HepG2 (cell line): Measurements from ENCODE around the gene SPHK2. TPM values are rescaled to one million over a fixed set of nuclear protein-coding genes. Genes with fewer than 3 reads are reported as not detected.

Source experiments
- ATAC-seq: fragments of 200-7000 bp; cut with Tn5 transposase; 3 replicates; pipeline ENCODE4 v1.9.1; 2020; ENCODE audit warnings: mild to moderate bottlenecking, moderate library complexity
- BruUV-seq: library from RNA; stranded (reverse); fragments of 400-500 nt; replicated peaks from 2 replicates; lab custom pipeline; 2021; lab: Mats Ljungman, UMichigan
- CTCF ChIA-PET: fragments of 300-600 bp; formaldehyde crosslinking; extraction: SDS; loops from one replicate; lab custom pipeline; 2021; ENCODE audit warnings: low total read pairs, inconsistent platforms, low intra/inter-chr PET ratio; lab: Yijun Ruan, JAX
- POLR2A ChIA-PET: fragments of 350-600 bp; sonication (Branson Sonifier 250); formaldehyde crosslinking; loops from one replicate; lab custom pipeline; 2020; ENCODE audit warnings: antibody characterized with exemption, inconsistent platforms; lab: Yijun Ruan, JAX
- DNase-seq: peaks from one replicate; pipeline ENCODE4 v3.0.0-alpha.2; 2015; ENCODE audit warnings: low spot score
- FAIRE-seq: peaks from 3 replicates; lab custom pipeline; 2011; peaks lifted over from hg19 to GRCh38; lab: Jason Lieb, UNC
- H2AFZ ChIP-seq: one replicate; pipeline ENCODE4 v1.6.1; 2011; ENCODE audit warnings: low read length, inconsistent platforms
- H3K27ac ChIP-seq: fragments of 300-600 bp; 3 replicates; pipeline ENCODE4 v1.8.0; 2011; ENCODE audit warnings: mixed run types, mild to moderate bottlenecking, mixed read lengths, low read length, inconsistent platforms; ENCODE audit not compliant: insufficient read depth; ENCODE audit errors: extremely low read length
- H3K27me3 ChIP-seq, 2 experiments: fragments of 200-600 bp in 1 of 2; 2 replicates in 1 of 2; 3 replicates in 1 of 2; pipeline versions ENCODE4 v1.6.0 to v1.8.0; 2011; ENCODE audit warnings: low read length in 2 of 2, mild to moderate bottlenecking in 2 of 2, moderate library complexity in 2 of 2, inconsistent platforms in 1 of 2; ENCODE audit not compliant: insufficient read depth in 2 of 2, control insufficient read depth in 1 of 2
- H3K36me3 ChIP-seq, 2 experiments: fragments of 200-600 bp in 1 of 2; replicated peaks in 1 of 2; 2 replicates in 1 of 2; 3 replicates in 1 of 2; pipeline versions ENCODE4 v1.5.1 to v1.8.0; 2011; ENCODE audit warnings: low read length in 2 of 2, inconsistent platforms in 1 of 2; ENCODE audit not compliant: insufficient read depth in 2 of 2, control insufficient read depth in 1 of 2
- H3K4me1 ChIP-seq: 2 replicates; pipeline ENCODE4 v1.5.1; 2012; ENCODE audit warnings: low read length, inconsistent platforms; ENCODE audit not compliant: insufficient read depth
- H3K4me2 ChIP-seq: 2 replicates; pipeline ENCODE4 v1.6.0; 2011; ENCODE audit warnings: low read depth, low read length, inconsistent platforms
- H3K4me3 ChIP-seq, 3 experiments: fragments of 200-600 bp in 1 of 3; sonication (generic), shearing (Covaris generic) in 1 of 3; replicated peaks in 1 of 3; 2 replicates each; pipeline ENCODE4 v1.5.1; 2011 to 2016; ENCODE audit warnings: low read length in 3 of 3, inconsistent platforms in 2 of 3, low read depth in 2 of 3, mild to moderate bottlenecking in 2 of 3, control low read depth in 1 of 3, mixed read lengths in 1 of 3; ENCODE audit not compliant: insufficient read depth in 1 of 3
- H3K79me2 ChIP-seq: one replicate; pipeline ENCODE4 v1.6.1; 2011; ENCODE audit warnings: low read length, inconsistent platforms; ENCODE audit not compliant: insufficient read depth
- H3K9ac ChIP-seq: 2 replicates; pipeline ENCODE4 v1.6.0; 2011; ENCODE audit warnings: mild to moderate bottlenecking, low read depth, low read length, inconsistent platforms; ENCODE audit not compliant: insufficient read depth
- H3K9me3 ChIP-seq: 2 replicates; pipeline ENCODE4 v1.5.1; 2012; ENCODE audit warnings: mild to moderate bottlenecking, low read length
- H4K20me1 ChIP-seq: 2 replicates; pipeline ENCODE4 v1.6.0; 2011; ENCODE audit warnings: inconsistent platforms, mild to moderate bottlenecking, low read length, moderate library complexity; ENCODE audit not compliant: insufficient read depth
- ATRX ChIP-seq: sonication (generic); formaldehyde crosslinking; IDR thresholded peaks from 2 replicates; pipeline ENCODE4 v1.4.0; 2020; ENCODE audit warnings: missing genetic modification reagents, borderline replicate concordance
- GTF3A ChIP-seq: sonication (generic); formaldehyde crosslinking; conservative IDR thresholded peaks from 2 replicates; pipeline ENCODE4 v1.4.0; 2020; ENCODE audit warnings: mild to moderate bottlenecking, missing genetic modification reagents
- KMT2A ChIP-seq: sonication (generic); formaldehyde crosslinking; IDR thresholded peaks from 2 replicates; pipeline ENCODE4 v1.4.0; 2020; ENCODE audit warnings: missing genetic modification reagents
- MYNN ChIP-seq: sonication (generic); formaldehyde crosslinking; IDR thresholded peaks from 2 replicates; pipeline ENCODE4 v1.4.0; 2020; ENCODE audit warnings: mild to moderate bottlenecking, low read depth, missing genetic modification reagents
- NFE2L1 ChIP-seq: sonication (generic); formaldehyde crosslinking; IDR thresholded peaks from 2 replicates; pipeline ENCODE4 v1.4.0; 2020; ENCODE audit warnings: missing genetic modification reagents, mild to moderate bottlenecking, borderline replicate concordance
- NFE2L2 ChIP-seq: fragments of 150-350 bp; IDR thresholded peaks from 2 replicates; pipeline ENCODE4 v1.6.1; 2014; ENCODE audit warnings: low read length
- NR2F6 ChIP-seq, 2 experiments: IDR thresholded peaks; 2 replicates each; pipeline ENCODE4 v1.6.1; 2016; ENCODE audit warnings: antibody characterized with exemption in 1 of 2, mild to moderate bottlenecking in 1 of 2
- RBAK ChIP-seq: sonication (generic); formaldehyde crosslinking; IDR thresholded peaks from 2 replicates; pipeline ENCODE4 v1.5.1; 2020; ENCODE audit warnings: mild to moderate bottlenecking, missing genetic modification reagents
- RBM22 ChIP-seq: fragments of 200-400 bp; formaldehyde crosslinking; optimal IDR thresholded peaks from 2 replicates; pipeline ENCODE3; 2017; ENCODE audit warnings: mild to moderate bottlenecking, low read length, moderate library complexity
- ZBTB39 ChIP-seq: sonication (generic); formaldehyde crosslinking; IDR thresholded peaks from 2 replicates; pipeline ENCODE4 v1.5.0; 2020; ENCODE audit warnings: missing genetic modification reagents
- ZNF121 ChIP-seq: sonication (generic); formaldehyde crosslinking; IDR thresholded peaks from 2 replicates; pipeline ENCODE4 v1.5.0; 2020; ENCODE audit warnings: mild to moderate bottlenecking, missing genetic modification reagents
- ZNF234 ChIP-seq: sonication (generic); formaldehyde crosslinking; conservative IDR thresholded peaks from 2 replicates; pipeline ENCODE4 v1.5.1; 2020; ENCODE audit warnings: mild to moderate bottlenecking, missing genetic modification reagents
- ZNF367 ChIP-seq: sonication (generic); formaldehyde crosslinking; IDR thresholded peaks from 2 replicates; pipeline ENCODE4 v1.4.0; 2020; ENCODE audit warnings: missing genetic modification reagents, borderline replicate concordance
- ZNF547 ChIP-seq: sonication (generic); formaldehyde crosslinking; IDR thresholded peaks from 2 replicates; pipeline ENCODE4 v1.5.1; 2020; ENCODE audit warnings: mild to moderate bottlenecking, missing genetic modification reagents
- ZNF766 ChIP-seq: sonication (generic); formaldehyde crosslinking; IDR thresholded peaks from 2 replicates; pipeline ENCODE4 v1.5.0; 2020; ENCODE audit warnings: missing genetic modification reagents, borderline replicate concordance
- ZNF891 ChIP-seq: sonication (generic); formaldehyde crosslinking; IDR thresholded peaks from 2 replicates; pipeline ENCODE4 v1.5.0; 2020; ENCODE audit warnings: mild to moderate bottlenecking, missing genetic modification reagents
- ZSCAN22 ChIP-seq: sonication (generic); formaldehyde crosslinking; IDR thresholded peaks from 2 replicates; pipeline ENCODE4 v1.4.0; 2020; ENCODE audit warnings: mild to moderate bottlenecking, missing genetic modification reagents
- WGBS: methylation state at CpG from one replicate; pipeline ENCODE4 v1.1.6; 2017; ENCODE audit warnings: low lambda C conversion rate; 5-methylcytosine and 5-hydroxymethylcytosine counted together
- in situ Hi-C: cut with HindIII; loops from 2 replicates; pipeline ENCODE4 v1.10.0; 2017; ENCODE audit warnings: low pct_unique_long_range_greater_than_20kb; ENCODE audit not compliant: extremely low pct_ligation_motif_present
- intact Hi-C: fragments of 100-400 bp; cut with micrococcal nuclease; formaldehyde crosslinking; loops from one replicate; pipeline ENCODE4 v1.10.0; 2022; ENCODE audit not compliant: unreplicated experiment
- polyA plus RNA-seq, 8 experiments: library from polyadenylated mRNA; depleted of rRNA in 3 of 8; stranded (reverse) in 7 of 8; unstranded in 1 of 8; fragments of >200 nt; fragmentation: Illumina TruSeq in 4 of 8; extraction: Trizol in 4 of 8; gene quantifications; 2 replicates each; pipeline versions ENCODE4 v1.2.1 to v1.2.3, GENCODE V29; 2011 to 2016; ENCODE audit warnings: low read depth in 4 of 8, missing spikeins in 1 of 8, mixed read lengths in 1 of 8; ENCODE audit not compliant: insufficient read depth in 1 of 8
- total RNA-seq, 5 experiments: library from RNA; depleted of rRNA; stranded (reverse); fragments of >200 nt; fragmentation: Illumina TruSeq; extraction: Trizol; gene quantifications; 2 replicates each; pipeline ENCODE4 v1.2.3, GENCODE V29; 2016; ENCODE audit warnings: low read depth in 1 of 5

SPHK2 gene
- total and polyA plus RNA-seq, 2 of the 13 experiments (the other 11 are each of a cell fraction or from before 2014, with no cell fraction given): 2.9 to 14.4 TPM

- peak; percentile 18; the same call in 1 of the 3 replicates for ATAC-seq
- H3K9ac ChIP-seq: no peak overlapping the region
- H4K20me1 ChIP-seq: no peaks in the 10 kb centered on the region
- H3K27me3 ChIP-seq: peaks cover 0 to 12% of the 10 kb centered on the region in 2 experiments; a peak in 2 of 5 replicates
- 0 out of 2 replicates have a peak, but pooled peaks cover 6% of the 10 kb centered on the region for H3K4me1 ChIP-seq
- TF ChIP-seq ZSCAN22 (CRISPR knock-in tag) (peak; percentile 91), NFE2L1 (CRISPR knock-in tag) (no peak), NFE2L2 (no peak), RBAK (CRISPR knock-in tag) (0 out of 2 replicates have a peak, but pooled peaks have one; percentile 43), ZNF121 (CRISPR knock-in tag) (peak; percentile 82), ATRX (CRISPR knock-in tag) (no peak), NR2F6 (IDR thresholded peaks at IDR 0.05) (no peak), NR2F6 (CRISPR knock-in tag; IDR thresholded peaks at IDR 0.05) (no peak), ZNF367 (CRISPR knock-in tag) (no peak)
- 24% methylated on average over 15 of the region's 21 CpGs for WGBS
- no peak for DNase-seq
- CTCF ChIA-PET: no interaction called here
- H3K9me3 ChIP-seq: no peaks in the 10 kb centered on the region
- BruUV-seq: no TSS peak
- 0 out of 2 replicates have a peak overlapping the region, but pooled peaks have one; percentile 7 for H3K4me2 ChIP-seq
- intact Hi-C loops: no loop called here
- H3K79me2 ChIP-seq: no peaks in the 10 kb centered on the region
- POLR2A ChIA-PET: interaction anchor here (1.1 kb wide), 1 partner anchor 18 kb away, joined by 5 read pairs; the partner anchor contains the start of genes RPL18 and SPHK2
- no peak for FAIRE-seq
- no peak overlapping the region for H3K27ac ChIP-seq
- H3K4me3 ChIP-seq: no peak overlapping the region
- no peak overlapping the region for H2AFZ ChIP-seq
- in situ Hi-C loops: no loop called here
- no peaks in the 10 kb centered on the region for H3K36me3 ChIP-seq
Observed at GRCh38 chr19:48600679-48601417, 18.5 kb upstream of the SPHK2 start.

GRCh38 chr19:48603001-48603400, 16.3 kb upstream of the SPHK2 start:
- Histone ChIP-seq H3K36me3 (no peaks in the 10 kb centered on the region), H4K20me1 (no peaks in the 10 kb centered on the region), H3K9ac (no peak overlapping the region), H3K27ac (no peak overlapping the region), H2AFZ (no peak overlapping the region), H3K4me2 (no peak overlapping the region), H3K4me3 (no peak overlapping the region), H3K27me3 (peaks cover 0 to 12% of the 10 kb centered on the region in 2 experiments; a peak in 2 of 5 replicates), H3K9me3 (no peaks in the 10 kb centered on the region), H3K4me1 (peaks cover 18% of the 10 kb centered on the region), H3K79me2 (no peaks in the 10 kb centered on the region)
- ChIA-PET CTCF (no interaction called here), POLR2A (no interaction called here)
- DNase-seq (no peak), FAIRE-seq (no peak), ATAC-seq (no peak)
- BruUV-seq: no TSS peak
- 48% methylated on average over 8 of the region's 9 CpGs for WGBS
- in situ Hi-C loops: no loop called here
- intact Hi-C loops: no loop called here
- no peak for TF ChIP-seq GTF3A (CRISPR knock-in tag)
- no peak for TF ChIP-seq KMT2A (CRISPR knock-in tag)
- no peak for TF ChIP-seq ZNF766 (CRISPR knock-in tag)
- no peak for TF ChIP-seq ZNF234
- TF ChIP-seq ZBTB39 (CRISPR knock-in tag): no peak
- no peak for TF ChIP-seq ZNF891 (CRISPR knock-in tag)
- TF ChIP-seq MYNN (CRISPR knock-in tag): no peak
- no peak for TF ChIP-seq ZNF547
- no peak for TF ChIP-seq RBM22
